AG04450 (cell line): Measurements from ENCODE around the gene MAOA. TPM values are rescaled to one million over a fixed set of nuclear protein-coding genes. Genes with fewer than 3 reads are reported as not detected.
A peak's percentile ranks its signal among the peaks of the same experiment; 100 is the strongest.

ENCODE experiments used
- CTCF ChIA-PET: fragments of 300-600, 350-600 bp; formaldehyde crosslinking; extraction: SDS; loops from one replicate; lab custom pipeline; 2022; ENCODE audit warnings: antibody characterized with exemption, inconsistent platforms; lab: Charles Lee
- POLR2A ChIA-PET: fragments of 350-600 bp; formaldehyde crosslinking; extraction: SDS; loops from one replicate; lab custom pipeline; 2021; ENCODE audit warnings: antibody characterized with exemption, inconsistent platforms; lab: Yijun Ruan, JAX
- DNase-seq: peaks from one replicate; pipeline ENCODE4 v3.0.0-alpha.2; 2011; ENCODE audit warnings: low read depth, low spot score
- H3K27ac ChIP-seq: one replicate; pipeline ENCODE4 v1.5.1; 2012; ENCODE audit warnings: low read depth, low read length, control low read depth
- H3K27me3 ChIP-seq: one replicate; pipeline ENCODE4 v1.6.0; 2012; ENCODE audit warnings: low read length; ENCODE audit not compliant: control insufficient read depth, insufficient read depth
- H3K4me3 ChIP-seq: 2 replicates; pipeline ENCODE4 v1.5.1; 2011; ENCODE audit warnings: mild to moderate bottlenecking, low read depth, low read length, control low read depth
- H3K9me3 ChIP-seq: 2 replicates; pipeline ENCODE4 v1.5.1; 2012; ENCODE audit warnings: low read length; ENCODE audit not compliant: control insufficient read depth, insufficient read depth
- polyA plus RNA-seq: library from polyadenylated mRNA; depleted of rRNA; stranded (reverse); fragments of >200 nt; gene quantifications from 2 replicates; pipeline ENCODE4 v1.2.3, GENCODE V29; 2011
- TF ChIP-seq, protein P1 (sequence below): IDR thresholded peaks from 2 replicates; pipeline ENCODE4 v1.5.1; 2011; ENCODE audit warnings: low read depth, low read length, control low read depth, inconsistent platforms

Gene MAOA
- polyA plus RNA-seq, 1 experiment = 0.40 TPM

DNA sequence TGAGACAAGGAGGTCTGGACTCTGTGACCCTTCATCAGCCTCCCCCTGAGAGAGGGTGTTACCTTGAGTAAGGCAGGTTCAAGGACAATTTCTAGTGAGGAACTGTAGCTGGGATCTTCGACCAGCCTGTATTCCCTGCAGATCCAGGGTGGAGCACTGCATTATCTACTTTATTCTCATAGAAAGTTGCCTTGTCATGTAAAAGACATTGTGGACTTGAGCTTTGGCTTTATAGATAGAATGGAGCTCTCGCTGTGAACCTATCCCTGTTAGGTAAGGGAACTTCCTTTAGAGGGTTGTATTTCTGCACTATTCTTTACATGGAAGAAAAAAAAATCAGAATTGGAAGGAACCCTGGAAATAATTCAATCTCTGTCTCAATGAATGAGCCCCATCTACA lies 91.4 kb downstream of the MAOA start:
- TF ChIP-seq, protein P1, sequence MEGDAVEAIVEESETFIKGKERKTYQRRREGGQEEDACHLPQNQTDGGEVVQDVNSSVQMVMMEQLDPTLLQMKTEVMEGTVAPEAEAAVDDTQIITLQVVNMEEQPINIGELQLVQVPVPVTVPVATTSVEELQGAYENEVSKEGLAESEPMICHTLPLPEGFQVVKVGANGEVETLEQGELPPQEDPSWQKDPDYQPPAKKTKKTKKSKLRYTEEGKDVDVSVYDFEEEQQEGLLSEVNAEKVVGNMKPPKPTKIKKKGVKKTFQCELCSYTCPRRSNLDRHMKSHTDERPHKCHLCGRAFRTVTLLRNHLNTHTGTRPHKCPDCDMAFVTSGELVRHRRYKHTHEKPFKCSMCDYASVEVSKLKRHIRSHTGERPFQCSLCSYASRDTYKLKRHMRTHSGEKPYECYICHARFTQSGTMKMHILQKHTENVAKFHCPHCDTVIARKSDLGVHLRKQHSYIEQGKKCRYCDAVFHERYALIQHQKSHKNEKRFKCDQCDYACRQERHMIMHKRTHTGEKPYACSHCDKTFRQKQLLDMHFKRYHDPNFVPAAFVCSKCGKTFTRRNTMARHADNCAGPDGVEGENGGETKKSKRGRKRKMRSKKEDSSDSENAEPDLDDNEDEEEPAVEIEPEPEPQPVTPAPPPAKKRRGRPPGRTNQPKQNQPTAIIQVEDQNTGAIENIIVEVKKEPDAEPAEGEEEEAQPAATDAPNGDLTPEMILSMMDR = no peak
- no peak overlapping the region for H3K27ac ChIP-seq
- no peaks in the 10 kb centered on the region for H3K27me3 ChIP-seq
- H3K4me3 ChIP-seq = no peak overlapping the region
- no peaks in the 10 kb centered on the region for H3K9me3 ChIP-seq
- ChIA-PET CTCF (no interaction called here), POLR2A (no interaction called here)
- DNase-seq = no peak

DNA sequence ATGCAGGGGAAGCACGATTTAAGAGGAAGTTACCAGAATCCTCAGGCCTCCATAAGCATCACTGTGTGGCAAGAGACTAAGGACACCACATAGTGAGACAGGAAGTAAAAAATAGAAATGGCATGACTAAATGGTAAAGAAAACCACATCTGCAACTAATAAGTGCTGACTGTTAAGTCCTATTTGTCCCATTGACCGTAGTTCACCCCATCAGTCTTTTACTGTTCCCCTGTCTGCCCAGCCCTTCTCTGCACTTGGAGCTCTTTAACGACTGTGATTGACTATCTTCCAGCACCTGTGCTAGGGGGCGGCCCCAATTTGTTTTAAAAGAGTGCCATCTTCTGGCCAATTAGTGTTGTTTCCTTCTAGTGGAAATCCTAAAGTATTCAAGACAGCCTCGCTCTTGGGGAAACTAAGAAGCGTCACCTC lies 94.2 kb downstream of the MAOA start:
- no peak overlapping the region for H3K4me3 ChIP-seq
- TF ChIP-seq, protein P1 = peak; percentile 42
- peak; percentile 1 for DNase-seq
- H3K9me3 ChIP-seq = no peaks in the 10 kb centered on the region
- no peaks in the 10 kb centered on the region for H3K27me3 ChIP-seq
- CTCF ChIA-PET = interaction anchor here (0.5 to 3.0 kb wide), 5 partner anchors 12 to 396 kb away, joined by 3 to 32 read pairs (median 4); no protein-coding TSS in a partner anchor
- no peak overlapping the region for H3K27ac ChIP-seq
- POLR2A ChIA-PET = no interaction called here

DNA sequence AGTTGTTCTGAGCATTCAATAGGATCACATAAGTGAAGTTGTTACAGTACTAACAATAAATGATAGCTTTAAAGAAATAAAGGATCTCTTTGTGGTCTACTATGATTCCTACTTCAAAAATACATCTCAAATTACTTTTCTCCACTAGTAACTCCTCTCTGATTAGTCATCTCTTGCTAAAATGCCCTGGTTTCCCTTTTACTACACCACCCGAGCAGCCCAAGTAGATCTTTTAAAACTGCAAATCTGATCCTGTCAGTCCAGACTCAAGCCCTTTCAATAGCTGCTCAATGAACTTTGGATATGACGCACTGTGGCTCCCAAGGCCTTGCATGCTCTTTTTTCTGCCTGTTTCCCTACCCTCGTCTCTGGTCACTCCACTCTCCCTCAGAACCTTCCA lies 97.5 kb downstream of the MAOA start:
- Histone ChIP-seq H3K4me3 (no peak overlapping the region), H3K27ac (no peak overlapping the region), H3K9me3 (no peaks in the 10 kb centered on the region), H3K27me3 (no peaks in the 10 kb centered on the region)
- TF ChIP-seq, protein P1 = no peak
- no peak for DNase-seq
- POLR2A ChIA-PET = no interaction called here
- CTCF ChIA-PET = interaction anchor here (1.2 kb wide), 1 partner anchor 196 kb away, joined by 3 read pairs; no protein-coding TSS in a partner anchor

DNA sequence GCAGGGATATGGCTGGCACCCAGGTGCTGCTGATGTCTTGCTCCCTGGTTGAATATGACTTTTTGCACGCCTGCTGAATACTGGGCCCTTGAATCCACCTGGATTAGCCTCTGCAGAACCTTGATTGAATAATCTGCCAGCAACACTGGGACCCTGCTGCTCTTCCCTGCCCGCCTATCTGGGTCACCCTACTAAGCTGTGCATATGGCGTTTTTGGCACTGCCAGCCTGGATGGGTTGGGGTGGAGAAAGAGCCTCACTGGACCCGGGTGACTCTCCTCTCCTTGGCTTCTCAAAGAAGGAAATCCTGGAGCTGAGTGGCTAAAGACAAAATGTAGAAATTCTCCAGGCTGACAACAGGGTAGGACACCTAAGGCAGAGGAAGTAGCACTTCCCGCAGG lies 100.0 kb downstream of the MAOA start:
- POLR2A ChIA-PET = no interaction called here
- H3K27ac ChIP-seq = no peak overlapping the region
- H3K27me3 ChIP-seq = no peaks in the 10 kb centered on the region
- CTCF ChIA-PET = no interaction called here
- no peak for DNase-seq
- no peak overlapping the region for H3K4me3 ChIP-seq
- TF ChIP-seq, protein P1 = no peak
- no peaks in the 10 kb centered on the region for H3K9me3 ChIP-seq

DNA sequence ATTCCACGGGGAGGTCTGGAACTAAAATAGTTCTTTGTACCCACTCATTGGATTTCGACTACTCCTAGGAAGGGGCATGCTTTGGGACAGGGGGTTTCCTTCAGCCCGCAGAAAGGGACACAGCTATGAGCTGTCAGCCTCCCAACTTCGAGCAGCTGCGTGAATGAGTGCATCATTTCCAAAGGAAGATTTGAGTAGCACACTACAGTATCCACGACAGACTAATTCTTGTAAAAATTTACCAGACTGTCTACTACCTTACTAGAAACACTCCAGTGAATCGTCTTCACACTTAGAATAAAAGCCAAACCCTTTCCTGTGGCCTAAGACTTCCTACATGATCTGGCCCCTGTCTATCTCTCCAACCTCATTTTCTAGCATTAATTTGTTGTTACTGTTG lies 101.9 kb downstream of the MAOA start:
- POLR2A ChIA-PET = no interaction called here
- H3K4me3 ChIP-seq = no peak overlapping the region
- no peak for DNase-seq
- CTCF ChIA-PET = no interaction called here
- H3K27me3 ChIP-seq = no peaks in the 10 kb centered on the region
- TF ChIP-seq, protein P1 = no peak
- no peak overlapping the region for H3K27ac ChIP-seq
- no peaks in the 10 kb centered on the region for H3K9me3 ChIP-seq
